Raji (cell line): ENCODE measurements around the gene MXI1.

Experiments used
- POLR2A ChIP-seq: IDR thresholded peaks from 2 replicates; pipeline ENCODE4 v1.6.1; 2011; ENCODE audit warnings: low read depth, low read length, control low read depth; ENCODE audit not compliant: insufficient read depth

MXI1 gene

DNA sequence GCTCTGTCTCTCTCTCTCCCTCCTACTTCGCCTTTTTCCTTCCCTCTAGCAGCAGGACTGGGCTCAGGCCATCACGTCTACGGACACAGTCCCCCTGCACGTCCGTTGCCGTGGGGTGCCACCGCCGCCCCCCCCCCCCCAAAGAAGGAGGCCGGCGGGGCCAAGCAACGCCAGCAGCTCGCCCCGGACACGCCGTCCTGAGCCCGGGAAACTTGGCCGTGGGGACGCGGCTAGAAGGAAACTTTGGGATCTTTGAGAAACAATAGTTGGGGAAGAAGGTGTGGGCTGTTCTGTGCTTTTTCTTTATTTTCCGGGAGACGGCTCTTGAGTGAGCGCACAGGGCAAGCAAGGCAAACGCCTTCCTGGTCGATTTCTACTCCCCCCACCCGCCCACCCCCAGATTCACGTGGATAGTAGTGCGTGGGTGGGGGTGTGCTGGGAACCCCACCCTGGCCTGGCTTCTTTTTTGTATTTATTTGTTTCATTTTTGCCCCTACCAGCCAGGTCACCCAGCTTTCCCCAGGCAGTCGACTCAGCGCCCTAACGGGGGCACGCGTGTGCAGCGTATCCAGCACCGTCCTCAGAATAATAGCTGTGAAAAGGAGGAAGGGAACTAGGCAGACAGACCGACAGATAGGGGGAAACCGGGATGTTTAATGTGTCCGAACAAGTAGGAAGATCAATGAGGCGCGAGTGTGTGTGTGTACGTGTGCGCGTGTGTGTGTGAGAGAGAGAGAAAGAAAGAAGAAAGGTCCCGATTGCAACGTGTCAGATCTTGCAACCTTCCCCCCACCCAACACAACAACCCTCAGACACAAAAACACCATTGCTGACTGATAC lies 1.4 kb downstream of the MXI1 start:
- TF ChIP-seq POLR2A = no peak

DNA sequence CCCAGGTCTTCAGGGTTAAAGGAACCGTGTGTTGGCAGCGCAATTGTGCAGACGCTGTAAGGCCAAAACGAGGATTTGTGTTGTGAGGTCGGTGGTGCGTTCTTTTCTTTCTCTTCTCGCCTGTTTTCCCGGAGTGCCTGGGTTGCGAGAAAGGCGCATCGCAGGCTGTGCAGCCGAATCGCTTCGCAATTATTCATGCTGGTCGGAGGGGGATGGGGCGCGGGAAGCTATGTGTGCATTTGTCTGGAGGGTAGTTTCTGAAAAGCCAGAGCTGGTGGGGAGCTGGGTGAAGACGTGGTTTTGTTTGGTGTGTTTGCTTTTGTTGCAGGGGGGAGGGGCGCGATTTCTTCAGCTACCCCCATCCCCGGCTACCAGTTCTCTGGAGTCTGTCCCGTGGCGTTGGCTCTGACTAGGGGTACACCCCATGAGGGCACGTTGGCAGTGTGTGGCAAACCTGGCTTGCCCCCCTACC lies 2.1 kb downstream of the MXI1 start:
- 0 out of 2 replicates have a peak, but pooled peaks have one; percentile 29 for TF ChIP-seq POLR2A

GRCh38 chr10:110209926-110210673 lies 2.7 kb downstream of the MXI1 start:
- no peak; the same call in 1 of the 2 replicates for TF ChIP-seq POLR2A

DNA sequence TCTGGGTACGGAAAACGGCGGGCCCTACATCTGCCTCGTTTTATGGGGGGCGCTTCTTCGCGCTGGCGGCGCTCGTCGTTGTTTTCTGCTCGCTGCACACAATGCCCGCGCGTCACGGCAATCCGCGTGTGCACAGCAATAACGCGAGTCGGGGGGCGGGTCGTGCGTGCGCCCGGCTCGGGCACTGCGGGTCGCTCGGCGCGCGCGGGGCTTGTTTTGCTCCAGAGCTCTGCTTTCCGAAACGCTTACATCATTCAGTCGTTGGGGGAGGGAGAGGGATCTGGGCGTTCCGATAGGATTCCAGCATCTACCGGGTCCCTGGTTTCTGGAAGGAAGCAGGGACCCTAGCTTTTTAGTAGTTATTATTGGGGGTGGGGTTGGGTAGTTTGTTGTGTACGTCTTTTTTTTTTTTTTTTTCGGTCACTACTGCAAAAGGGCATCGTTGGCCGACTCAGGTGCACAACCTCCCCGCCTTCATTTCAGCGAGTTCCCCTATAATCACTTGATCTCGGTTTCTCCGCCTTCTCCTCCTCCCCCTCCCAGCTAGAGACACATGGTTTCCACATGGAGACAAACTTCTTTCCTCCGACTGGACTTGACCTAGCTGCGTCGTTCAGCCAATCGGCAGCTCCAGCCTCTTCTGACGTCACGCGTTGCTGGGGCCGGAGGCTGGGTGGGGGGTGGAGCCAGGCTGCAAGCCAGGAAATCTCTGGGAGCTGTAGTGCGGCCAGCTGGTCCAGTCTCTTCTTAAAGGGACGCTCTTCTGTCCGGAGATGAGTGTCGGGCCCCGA lies 3.5 kb downstream of the MXI1 start:
- peak; percentile 51 for TF ChIP-seq POLR2A

DNA sequence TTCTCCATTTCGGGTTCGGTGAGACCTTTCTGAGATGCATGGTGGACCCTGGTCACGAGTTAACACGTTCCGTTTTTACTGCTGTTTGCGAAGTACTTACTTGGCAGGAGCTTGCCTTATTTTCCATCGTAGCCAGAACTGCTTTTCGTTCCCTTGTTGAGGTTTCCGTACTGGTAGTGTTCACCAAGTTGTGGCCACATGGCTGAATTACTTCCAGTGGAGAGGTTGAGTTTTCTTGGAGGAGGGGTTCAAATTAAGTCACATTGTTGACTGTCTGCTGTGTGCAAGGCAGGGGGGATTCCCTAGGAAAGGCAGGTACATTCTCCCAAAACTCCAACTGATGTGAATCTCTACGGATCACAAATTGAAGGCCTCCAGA lies 4.0 kb downstream of the MXI1 start:
- no peak for TF ChIP-seq POLR2A

- TF ChIP-seq POLR2A = peak; percentile 47; the same call in 1 of the 2 replicates
These were observed 5.0 kb downstream of the MXI1 start for GRCh38 chr10:110212119-110213006.

DNA sequence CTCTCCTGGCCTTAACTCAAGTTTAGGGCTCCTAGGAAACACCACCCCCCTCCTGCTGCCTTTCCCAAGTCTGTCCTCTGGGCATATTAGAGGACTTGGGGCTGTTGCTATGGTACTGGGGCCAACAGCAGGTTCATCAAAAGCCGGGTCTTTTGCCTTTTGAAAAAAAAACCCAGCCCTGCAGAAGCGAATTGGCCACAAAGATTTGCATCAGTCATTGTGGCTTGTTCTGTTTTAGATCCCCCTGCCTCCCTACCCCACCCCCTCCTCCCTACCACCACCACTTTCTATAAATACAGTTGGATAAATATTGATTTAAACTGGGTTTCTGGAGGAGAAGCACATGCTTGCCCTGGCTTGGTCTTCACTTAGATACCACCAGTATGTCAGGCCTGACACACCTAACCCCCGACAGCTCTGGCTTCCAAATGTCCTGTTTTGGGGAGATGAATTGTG lies 7.0 kb downstream of the MXI1 start:
- no peak for TF ChIP-seq POLR2A

- TF ChIP-seq POLR2A = no peak
These were observed 8.1 kb downstream of the MXI1 start for GRCh38 chr10:110215286-110216170.

GRCh38 chr10:110216240-110216639 lies 8.8 kb downstream of the MXI1 start:
- TF ChIP-seq POLR2A = no peak

GRCh38 chr10:110216942-110217661 lies 9.7 kb downstream of the MXI1 start:
- no peak for TF ChIP-seq POLR2A

- TF ChIP-seq POLR2A = no peak
These were observed 10.2 kb downstream of the MXI1 start for GRCh38 chr10:110217662-110218008.

- TF ChIP-seq POLR2A = no peak
These were observed 11.2 kb downstream of the MXI1 start for GRCh38 chr10:110218632-110219031.

DNA sequence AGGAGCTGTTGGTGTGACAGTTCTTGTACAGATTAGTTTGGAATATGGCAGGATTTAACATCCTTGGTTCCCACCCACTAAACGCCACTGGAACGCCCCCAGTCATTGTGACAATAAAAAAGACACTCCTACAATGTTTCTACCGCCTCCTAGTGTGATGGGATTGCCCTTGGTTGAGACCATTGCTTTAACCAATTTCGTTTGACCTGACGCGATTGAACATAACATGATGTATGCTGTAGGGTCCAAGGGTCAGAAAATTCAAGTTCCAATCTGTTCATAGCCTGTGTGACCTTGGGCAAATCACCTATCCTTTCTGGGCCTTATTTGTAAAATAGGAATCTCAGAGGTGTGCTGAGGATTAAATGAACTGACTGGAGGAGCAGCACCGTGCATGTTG lies 12.5 kb downstream of the MXI1 start:
- TF ChIP-seq POLR2A = no peak
